Renal cortical epithelial cell (primary cell): Measurements from ENCODE around the gene LTBP1. TPM values are rescaled to one million over a fixed set of nuclear protein-coding genes. Genes with fewer than 3 reads are reported as not detected.
"Not testable (repeated sequence)": the region's sequence is repeated elsewhere in the genome, so short reads cannot be mapped to it uniquely, and the experiment has no call there.

Experiments
- DNase-seq: peaks from one replicate; pipeline ENCODE4 v3.0.0-alpha.2; 2011; ENCODE audit warnings: low read depth
- total RNA-seq: library from RNA; depleted of rRNA; stranded (reverse); fragments of >200 nt; gene quantifications from 2 replicates; pipeline ENCODE4 v1.2.3, GENCODE V29; 2014

Gene LTBP1
- total RNA-seq, 1 donor from 2014 or later = 0.89 TPM

GRCh38 chr2:33342171-33342570, 395.4 kb downstream of the LTBP1 start:
- no peak for DNase-seq

GRCh38 chr2:33342705-33343104, 396.0 kb downstream of the LTBP1 start:
- no peak for DNase-seq

- DNase-seq = no peak
Measured at GRCh38 chr2:33343387-33343895, 396.7 kb downstream of the LTBP1 start.

- no peak for DNase-seq
Measured at GRCh38 chr2:33344230-33344629, 397.5 kb downstream of the LTBP1 start.

- DNase-seq = no peak
Measured at GRCh38 chr2:33347856-33348255, 401.1 kb downstream of the LTBP1 start.

GRCh38 chr2:33350632-33351031, 403.9 kb downstream of the LTBP1 start:
- no peak for DNase-seq

GRCh38 chr2:33351781-33352180, 405.0 kb downstream of the LTBP1 start:
- DNase-seq = no peak

- DNase-seq = no peak
Measured at GRCh38 chr2:33354981-33355380, 408.2 kb downstream of the LTBP1 start.

- DNase-seq = no peak
Measured at GRCh38 chr2:33358878-33359277, 412.1 kb downstream of the LTBP1 start.

GRCh38 chr2:33363325-33364298, 416.9 kb downstream of the LTBP1 start:
- no peak for DNase-seq

- no peak for DNase-seq
Measured at GRCh38 chr2:33365264-33365970, 418.7 kb downstream of the LTBP1 start.

- peak; percentile 61 for DNase-seq
Measured at GRCh38 chr2:33366473-33366872, 419.7 kb downstream of the LTBP1 start.

GRCh38 chr2:33368524-33368923, 421.8 kb downstream of the LTBP1 start:
- DNase-seq = not testable (repeated sequence)

GRCh38 chr2:33369191-33369590, 422.4 kb downstream of the LTBP1 start:
- no peak for DNase-seq

GRCh38 chr2:33370636-33371265, 424.0 kb downstream of the LTBP1 start:
- no peak for DNase-seq

GRCh38 chr2:33371304-33372090, 424.7 kb downstream of the LTBP1 start:
- no peak for DNase-seq

- peak; percentile 66 for DNase-seq
Measured at GRCh38 chr2:33372940-33373553, 426.3 kb downstream of the LTBP1 start.

- DNase-seq = peak; percentile 78
Measured at GRCh38 chr2:33373986-33374385, 427.2 kb downstream of the LTBP1 start.

- DNase-seq = no peak
Measured at GRCh38 chr2:33375054-33375453, 428.3 kb downstream of the LTBP1 start.

GRCh38 chr2:33377048-33377447, 430.3 kb downstream of the LTBP1 start:
- DNase-seq = peak; percentile 21
